Measurements from ENCODE around the gene NHLRC4.
A peak's percentile ranks its signal among the peaks of the same experiment; 100 is the strongest.

The NHLRC4 gene

GRCh38 chr16:569445-570254 lies 2.8 kb downstream of the NHLRC4 start, which contains the start of gene PIGQ:
TSS of gene PIGQ (plus strand) at chr16:569968. CDS start at chr16:574075, 4,107 bp downstream.
- CTCF ChIA-PET: interaction anchor here (0.6 to 1.5 kb wide), 3 partner anchors 7 to 97 kb away, joined by 3 to 4 read pairs (median 3); no protein-coding TSS in a partner anchor
- H3K4me3 ChIP-seq (ENCODE audit: low read depth, low read length): peak within 1 kb of the TSS; percentile 77
- no peak for TF ChIP-seq CTCF (IDR thresholded peaks at IDR 0.05; ENCODE audit: insufficient read depth, low read length, missing control alignments)
- DNase-seq (ENCODE audit: low read depth, low spot score): no peak
- POLR2A ChIA-PET: interaction anchor here (1.0 kb wide), 1 partner anchor 31 kb away, joined by 3 read pairs; no protein-coding TSS in a partner anchor

- ChIA-PET CTCF (interaction anchor here (1.5 kb wide), 1 partner anchor 9 kb away, joined by 3 read pairs; no protein-coding TSS in a partner anchor), POLR2A (no interaction called here)
- TF ChIP-seq CTCF (IDR thresholded peaks at IDR 0.05; ENCODE audit: insufficient read depth, low read length, missing control alignments): no peak
- no peak overlapping the region for H3K4me3 ChIP-seq (ENCODE audit: low read depth, low read length)
- DNase-seq (ENCODE audit: low read depth, low spot score): no peak
Observed at GRCh38 chr16:572865-573650, 6.3 kb downstream of the NHLRC4 start.

- CTCF ChIA-PET: interaction anchor here (0.6 kb wide), 1 partner anchor 28 kb away, joined by 3 read pairs; no protein-coding TSS in a partner anchor
- TF ChIP-seq CTCF (IDR thresholded peaks at IDR 0.05; ENCODE audit: insufficient read depth, low read length, missing control alignments): no peak
- DNase-seq (ENCODE audit: low read depth, low spot score): no peak
- POLR2A ChIA-PET: no interaction called here
- no peak overlapping the region for H3K4me3 ChIP-seq (ENCODE audit: low read depth, low read length)
Observed at GRCh38 chr16:574021-574760, 7.4 kb downstream of the NHLRC4 start.

GRCh38 chr16:575354-576196 lies 8.8 kb downstream of the NHLRC4 start:
- TF ChIP-seq CTCF (IDR thresholded peaks at IDR 0.05; ENCODE audit: insufficient read depth, low read length, missing control alignments): no peak
- CTCF ChIA-PET: interaction anchor here (0.7 to 1.4 kb wide), 2 partner anchors 10 to 86 kb away, joined by 3 to 4 read pairs; no protein-coding TSS in a partner anchor
- no peak for DNase-seq (ENCODE audit: low read depth, low spot score)
- POLR2A ChIA-PET: no interaction called here
- H3K4me3 ChIP-seq (ENCODE audit: low read depth, low read length): no peak overlapping the region

GRCh38 chr16:576197-576822 lies 9.5 kb downstream of the NHLRC4 start:
- POLR2A ChIA-PET: no interaction called here
- no peak overlapping the region for H3K4me3 ChIP-seq (ENCODE audit: low read depth, low read length)
- CTCF ChIA-PET: interaction anchor here (0.6 to 1.4 kb wide), 8 partner anchors 7 to 209 kb away, joined by 3 to 5 read pairs (median 3); partner anchors contain the start of genes NHLRC4 and RHOT2
- no peak for DNase-seq (ENCODE audit: low read depth, low spot score)
- TF ChIP-seq CTCF (IDR thresholded peaks at IDR 0.05; ENCODE audit: insufficient read depth, low read length, missing control alignments): no peak
